WTC11 (cell line): ENCODE measurements around the gene NRROS. TPM values are rescaled to one million over a fixed set of nuclear protein-coding genes. Genes with fewer than 3 reads are reported as not detected.

Source experiments
- ATAC-seq: fragments of 200-7000 bp; cut with Tn5 transposase; 2 replicates; pipeline ENCODE4 v1.10.0; 2021; ENCODE audit warnings: mild to moderate bottlenecking, moderate library complexity
- CTCF ChIA-PET: fragments of 300-600 bp; sonication (Branson Sonifier 250); formaldehyde crosslinking; loops from one replicate; lab custom pipeline; 2021; ENCODE audit warnings: antibody characterized with exemption; lab: Charles Lee
- POLR2A ChIA-PET: fragments of 350-600 bp; sonication (Branson Sonifier 250); formaldehyde crosslinking; loops from one replicate; lab custom pipeline; 2021; ENCODE audit warnings: antibody characterized with exemption; lab: Charles Lee
- DNase-seq: peaks from one replicate; pipeline ENCODE4 v3.0.0; 2021; ENCODE audit warnings: low spot score
- H3K27ac Mint-ChIP-seq: 2 replicates; pipeline ENCODE4 v1.8.0; 2021; ENCODE audit warnings: mixed read lengths
- H3K27me3 Mint-ChIP-seq: 2 replicates; pipeline ENCODE4 v1.8.0; 2021; ENCODE audit warnings: low read depth, mild to moderate bottlenecking, moderate library complexity, mixed read lengths
- H3K36me3 Mint-ChIP-seq: 2 replicates; pipeline ENCODE4 v1.8.0; 2021; ENCODE audit warnings: mixed read lengths
- H3K4me1 Mint-ChIP-seq: 2 replicates; pipeline ENCODE4 v1.8.0; 2022; ENCODE audit warnings: mixed read lengths
- H3K4me3 Mint-ChIP-seq: 2 replicates; pipeline ENCODE4 v1.8.0; 2021; ENCODE audit warnings: mild to moderate bottlenecking, moderate library complexity, mixed read lengths
- H3K9me3 Mint-ChIP-seq: 2 replicates; pipeline ENCODE4 v1.8.0; 2021; ENCODE audit warnings: mixed read lengths
- AFF4 ChIP-seq: sonication (generic); formaldehyde crosslinking; IDR thresholded peaks from 2 replicates; pipeline ENCODE4 v1.8.1; 2023; ENCODE audit warnings: mild to moderate bottlenecking, missing genetic modification reagents, borderline replicate concordance
- ELF4 ChIP-seq: sonication (generic); formaldehyde crosslinking; IDR thresholded peaks from 2 replicates; pipeline ENCODE4 v1.8.1; 2022; ENCODE audit warnings: low read depth, mild to moderate bottlenecking, moderate library complexity, missing genetic modification reagents
- EMX1 ChIP-seq: fragments of 250-450 bp; sonication (Bioruptor Pico); IDR thresholded peaks from 2 replicates; pipeline ENCODE4 v1.8.0; 2021; ENCODE audit warnings: mild to moderate bottlenecking
- ETV6 ChIP-seq: sonication (generic); formaldehyde crosslinking; IDR thresholded peaks from 2 replicates; pipeline ENCODE4 v1.8.1; 2022; ENCODE audit warnings: mild to moderate bottlenecking, missing genetic modification reagents
- GTF2I ChIP-seq: fragments of 250-450 bp; sonication (Bioruptor Pico); conservative IDR thresholded peaks from 2 replicates; pipeline ENCODE4 v1.4.0; 2021; ENCODE audit warnings: mild to moderate bottlenecking
- IRF2 ChIP-seq: sonication (generic); formaldehyde crosslinking; IDR thresholded peaks from 2 replicates; pipeline ENCODE4 v1.8.0; 2022; ENCODE audit warnings: low read depth, missing genetic modification reagents, borderline replicate concordance
- JUN ChIP-seq: sonication (generic); formaldehyde crosslinking; IDR thresholded peaks from 2 replicates; pipeline ENCODE4 v1.8.0; 2023; ENCODE audit warnings: mild to moderate bottlenecking, missing genetic modification reagents
- KAT7 ChIP-seq: sonication (generic); formaldehyde crosslinking; IDR thresholded peaks from 2 replicates; pipeline ENCODE4 v1.8.1; 2023; ENCODE audit warnings: missing genetic modification reagents, mild to moderate bottlenecking, borderline replicate concordance
- MLX ChIP-seq: sonication (generic); formaldehyde crosslinking; IDR thresholded peaks from 2 replicates; pipeline ENCODE4 v1.8.1; 2023; ENCODE audit warnings: mild to moderate bottlenecking, missing genetic modification reagents, moderate library complexity
- MYBL2 ChIP-seq: sonication (generic); formaldehyde crosslinking; IDR thresholded peaks from 2 replicates; pipeline ENCODE4 v1.8.1; 2023; ENCODE audit warnings: mild to moderate bottlenecking, moderate library complexity, missing genetic modification reagents
- NR2C2 ChIP-seq: sonication (generic); formaldehyde crosslinking; IDR thresholded peaks from 2 replicates; pipeline ENCODE4 v1.8.0; 2022; ENCODE audit warnings: mild to moderate bottlenecking, missing genetic modification reagents
- RORB ChIP-seq: fragments of 250-450 bp; sonication (Bioruptor Pico); IDR thresholded peaks from 2 replicates; pipeline ENCODE4 v1.9.0; 2021; ENCODE audit warnings: mild to moderate bottlenecking
- ZNF121 ChIP-seq: sonication (generic); formaldehyde crosslinking; IDR thresholded peaks from 2 replicates; pipeline ENCODE4 v1.8.0; 2023; ENCODE audit warnings: missing genetic modification reagents
- ZNF138 ChIP-seq: sonication (generic); formaldehyde crosslinking; conservative IDR thresholded peaks from 2 replicates; pipeline ENCODE4 v1.8.1; 2022; ENCODE audit warnings: mild to moderate bottlenecking, moderate library complexity, missing genetic modification reagents
- ZNF423 ChIP-seq: fragments of 250-450 bp; sonication (Bioruptor Pico); IDR thresholded peaks from 2 replicates; pipeline ENCODE4 v2.1.2; 2022; ENCODE audit warnings: mild to moderate bottlenecking, moderate library complexity
- total RNA-seq: library from RNA; stranded (reverse); gene quantifications from 3 replicates; pipeline ENCODE4 v1.2.3, GENCODE V29; 2021
- TF ChIP-seq, protein P1 (sequence below): sonication (generic); formaldehyde crosslinking; IDR thresholded peaks from 2 replicates; pipeline ENCODE4 v1.8.1; 2022; ENCODE audit warnings: low read depth, mild to moderate bottlenecking, moderate library complexity, missing genetic modification reagents, borderline replicate concordance
- TF ChIP-seq, protein P2 (sequence below): fragments of 250-450 bp; sonication (Bioruptor Pico); IDR thresholded peaks from 2 replicates; pipeline ENCODE4 v1.9.0; 2021; ENCODE audit warnings: mild to moderate bottlenecking, borderline replicate concordance
- TF ChIP-seq, protein P3 (sequence below): fragments of 250-450 bp; sonication (Bioruptor Pico); IDR thresholded peaks from 2 replicates; pipeline ENCODE4 v1.9.0; 2021; ENCODE audit warnings: mild to moderate bottlenecking
- TF ChIP-seq, protein P4 (sequence below): sonication (generic); formaldehyde crosslinking; IDR thresholded peaks from 2 replicates; pipeline ENCODE4 v1.8.1; 2022; ENCODE audit warnings: low read depth, missing genetic modification reagents, borderline replicate concordance

Gene NRROS
- total RNA-seq, 1 experiment from 2014 or later = 3.1 TPM

DNA sequence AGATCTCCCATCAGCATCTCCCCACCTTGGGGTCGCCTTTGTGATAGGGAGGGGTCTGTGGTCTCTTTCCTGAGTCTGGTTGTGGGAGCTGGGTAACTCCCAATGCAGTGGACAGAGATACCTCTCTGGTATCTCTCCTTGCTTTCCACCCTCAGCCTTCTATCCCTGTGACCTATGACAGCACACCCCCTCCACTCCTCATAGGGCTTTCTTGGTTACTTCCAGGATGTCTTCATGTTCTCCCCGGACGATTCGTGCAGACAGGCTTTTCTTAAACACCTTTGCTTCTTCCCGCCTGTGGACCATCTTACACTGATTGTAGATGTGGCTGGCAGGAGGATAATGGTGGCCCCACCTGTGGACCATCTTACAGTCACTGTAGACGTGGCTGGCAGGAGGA is 14.2 kb upstream of the NRROS start:
- TF ChIP-seq EMX1 (CRISPR knock-in tag) (no peak), ZNF138 (no peak)
- TF ChIP-seq, protein P1, sequence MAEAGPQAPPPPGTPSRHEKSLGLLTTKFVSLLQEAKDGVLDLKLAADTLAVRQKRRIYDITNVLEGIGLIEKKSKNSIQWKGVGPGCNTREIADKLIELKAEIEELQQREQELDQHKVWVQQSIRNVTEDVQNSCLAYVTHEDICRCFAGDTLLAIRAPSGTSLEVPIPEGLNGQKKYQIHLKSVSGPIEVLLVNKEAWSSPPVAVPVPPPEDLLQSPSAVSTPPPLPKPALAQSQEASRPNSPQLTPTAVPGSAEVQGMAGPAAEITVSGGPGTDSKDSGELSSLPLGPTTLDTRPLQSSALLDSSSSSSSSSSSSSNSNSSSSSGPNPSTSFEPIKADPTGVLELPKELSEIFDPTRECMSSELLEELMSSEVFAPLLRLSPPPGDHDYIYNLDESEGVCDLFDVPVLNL (CRISPR knock-in tag) = no peak
- ATAC-seq = no peak
- Mint-ChIP-seq H3K36me3 (no peaks in the 10 kb centered on the region), H3K4me1 (peaks cover 3% of the 10 kb centered on the region; the same call in 1 of the 2 replicates), H3K9me3 (no peaks in the 10 kb centered on the region), H3K27ac (no peak overlapping the region), H3K27me3 (no peaks in the 10 kb centered on the region), H3K4me3 (no peak overlapping the region)
- no peak for DNase-seq
- CTCF ChIA-PET = no interaction called here
- POLR2A ChIA-PET = no interaction called here

DNA sequence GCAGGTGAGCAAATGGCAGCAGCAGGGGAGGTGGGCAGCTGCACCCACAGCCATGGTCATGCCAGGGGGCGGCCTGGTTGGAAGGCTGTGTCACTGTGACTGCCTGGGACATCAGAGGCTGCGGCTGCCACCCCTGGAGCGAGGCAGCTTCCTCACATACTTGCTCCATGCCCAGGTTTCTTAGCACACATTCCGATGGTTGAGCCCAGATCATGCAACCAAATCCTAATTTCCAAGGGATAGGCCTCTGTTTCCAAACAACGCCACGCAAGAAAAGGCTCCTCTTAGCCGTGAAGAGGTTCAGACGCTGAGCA is 11.6 kb upstream of the NRROS start:
- no peaks in the 10 kb centered on the region for H3K9me3 Mint-ChIP-seq
- DNase-seq = no peak
- POLR2A ChIA-PET = no interaction called here

DNA sequence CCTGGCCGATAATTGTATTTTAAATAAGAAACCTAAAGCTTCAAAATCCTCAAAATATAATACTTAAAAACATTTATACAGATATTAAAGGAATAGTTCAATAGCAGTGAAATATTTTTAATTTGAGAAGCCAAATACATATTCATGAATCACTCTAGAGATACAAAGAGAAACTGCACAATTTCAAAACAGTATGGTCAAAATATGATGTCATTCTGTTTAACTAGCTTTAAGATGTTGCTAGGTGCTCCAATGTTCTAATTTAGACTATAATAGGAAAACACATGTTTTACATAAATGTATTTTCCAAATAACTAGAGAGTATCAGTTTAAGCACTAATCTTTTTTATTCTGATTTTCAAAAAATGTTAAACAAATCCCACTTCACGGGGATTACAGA is 10.3 kb upstream of the NRROS start:
- DNase-seq = no peak
- Mint-ChIP-seq H3K9me3 (no peaks in the 10 kb centered on the region), H3K27me3 (no peaks in the 10 kb centered on the region), H3K27ac (no peak overlapping the region), H3K4me3 (no peak overlapping the region), H3K36me3 (no peaks in the 10 kb centered on the region), H3K4me1 (peaks cover 28% of the 10 kb centered on the region)
- ChIA-PET CTCF (interaction anchor here (1.6 kb wide), 1 partner anchor 20 kb away, joined by 5 read pairs; no protein-coding TSS in a partner anchor), POLR2A (no interaction called here)
- ATAC-seq = no peak
- no peak for TF ChIP-seq KAT7 (CRISPR knock-in tag)
- TF ChIP-seq, protein P2, sequence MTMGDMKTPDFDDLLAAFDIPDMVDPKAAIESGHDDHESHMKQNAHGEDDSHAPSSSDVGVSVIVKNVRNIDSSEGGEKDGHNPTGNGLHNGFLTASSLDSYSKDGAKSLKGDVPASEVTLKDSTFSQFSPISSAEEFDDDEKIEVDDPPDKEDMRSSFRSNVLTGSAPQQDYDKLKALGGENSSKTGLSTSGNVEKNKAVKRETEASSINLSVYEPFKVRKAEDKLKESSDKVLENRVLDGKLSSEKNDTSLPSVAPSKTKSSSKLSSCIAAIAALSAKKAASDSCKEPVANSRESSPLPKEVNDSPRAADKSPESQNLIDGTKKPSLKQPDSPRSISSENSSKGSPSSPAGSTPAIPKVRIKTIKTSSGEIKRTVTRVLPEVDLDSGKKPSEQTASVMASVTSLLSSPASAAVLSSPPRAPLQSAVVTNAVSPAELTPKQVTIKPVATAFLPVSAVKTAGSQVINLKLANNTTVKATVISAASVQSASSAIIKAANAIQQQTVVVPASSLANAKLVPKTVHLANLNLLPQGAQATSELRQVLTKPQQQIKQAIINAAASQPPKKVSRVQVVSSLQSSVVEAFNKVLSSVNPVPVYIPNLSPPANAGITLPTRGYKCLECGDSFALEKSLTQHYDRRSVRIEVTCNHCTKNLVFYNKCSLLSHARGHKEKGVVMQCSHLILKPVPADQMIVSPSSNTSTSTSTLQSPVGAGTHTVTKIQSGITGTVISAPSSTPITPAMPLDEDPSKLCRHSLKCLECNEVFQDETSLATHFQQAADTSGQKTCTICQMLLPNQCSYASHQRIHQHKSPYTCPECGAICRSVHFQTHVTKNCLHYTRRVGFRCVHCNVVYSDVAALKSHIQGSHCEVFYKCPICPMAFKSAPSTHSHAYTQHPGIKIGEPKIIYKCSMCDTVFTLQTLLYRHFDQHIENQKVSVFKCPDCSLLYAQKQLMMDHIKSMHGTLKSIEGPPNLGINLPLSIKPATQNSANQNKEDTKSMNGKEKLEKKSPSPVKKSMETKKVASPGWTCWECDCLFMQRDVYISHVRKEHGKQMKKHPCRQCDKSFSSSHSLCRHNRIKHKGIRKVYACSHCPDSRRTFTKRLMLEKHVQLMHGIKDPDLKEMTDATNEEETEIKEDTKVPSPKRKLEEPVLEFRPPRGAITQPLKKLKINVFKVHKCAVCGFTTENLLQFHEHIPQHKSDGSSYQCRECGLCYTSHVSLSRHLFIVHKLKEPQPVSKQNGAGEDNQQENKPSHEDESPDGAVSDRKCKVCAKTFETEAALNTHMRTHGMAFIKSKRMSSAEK (CRISPR knock-in tag) = no peak
- TF ChIP-seq AFF4 (CRISPR knock-in tag) = no peak
- no peak for TF ChIP-seq NR2C2 (CRISPR knock-in tag)
- TF ChIP-seq ELF4 (CRISPR knock-in tag) = no peak
- TF ChIP-seq JUN = no peak
- TF ChIP-seq, protein P3, sequence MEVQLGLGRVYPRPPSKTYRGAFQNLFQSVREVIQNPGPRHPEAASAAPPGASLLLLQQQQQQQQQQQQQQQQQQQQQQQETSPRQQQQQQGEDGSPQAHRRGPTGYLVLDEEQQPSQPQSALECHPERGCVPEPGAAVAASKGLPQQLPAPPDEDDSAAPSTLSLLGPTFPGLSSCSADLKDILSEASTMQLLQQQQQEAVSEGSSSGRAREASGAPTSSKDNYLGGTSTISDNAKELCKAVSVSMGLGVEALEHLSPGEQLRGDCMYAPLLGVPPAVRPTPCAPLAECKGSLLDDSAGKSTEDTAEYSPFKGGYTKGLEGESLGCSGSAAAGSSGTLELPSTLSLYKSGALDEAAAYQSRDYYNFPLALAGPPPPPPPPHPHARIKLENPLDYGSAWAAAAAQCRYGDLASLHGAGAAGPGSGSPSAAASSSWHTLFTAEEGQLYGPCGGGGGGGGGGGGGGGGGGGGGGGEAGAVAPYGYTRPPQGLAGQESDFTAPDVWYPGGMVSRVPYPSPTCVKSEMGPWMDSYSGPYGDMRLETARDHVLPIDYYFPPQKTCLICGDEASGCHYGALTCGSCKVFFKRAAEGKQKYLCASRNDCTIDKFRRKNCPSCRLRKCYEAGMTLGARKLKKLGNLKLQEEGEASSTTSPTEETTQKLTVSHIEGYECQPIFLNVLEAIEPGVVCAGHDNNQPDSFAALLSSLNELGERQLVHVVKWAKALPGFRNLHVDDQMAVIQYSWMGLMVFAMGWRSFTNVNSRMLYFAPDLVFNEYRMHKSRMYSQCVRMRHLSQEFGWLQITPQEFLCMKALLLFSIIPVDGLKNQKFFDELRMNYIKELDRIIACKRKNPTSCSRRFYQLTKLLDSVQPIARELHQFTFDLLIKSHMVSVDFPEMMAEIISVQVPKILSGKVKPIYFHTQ (CRISPR knock-in tag) = no peak
- TF ChIP-seq RORB (CRISPR knock-in tag) = no peak
- TF ChIP-seq MYBL2 (CRISPR knock-in tag) = no peak

More for the DNA sequence above, 11.6 kb upstream of the NRROS start:
- no peaks in the 10 kb centered on the region for H3K27me3 Mint-ChIP-seq
- no peaks in the 10 kb centered on the region for H3K36me3 Mint-ChIP-seq
- no peak for ATAC-seq
- no peak overlapping the region for H3K27ac Mint-ChIP-seq
- TF ChIP-seq ETV6 (CRISPR knock-in tag) (no peak), ZNF423 (CRISPR knock-in tag) (no peak), GTF2I (CRISPR knock-in tag) (no peak), MLX (CRISPR knock-in tag) (no peak), IRF2 (CRISPR knock-in tag) (no peak), ZNF121 (CRISPR knock-in tag) (no peak)
- TF ChIP-seq, protein P4, sequence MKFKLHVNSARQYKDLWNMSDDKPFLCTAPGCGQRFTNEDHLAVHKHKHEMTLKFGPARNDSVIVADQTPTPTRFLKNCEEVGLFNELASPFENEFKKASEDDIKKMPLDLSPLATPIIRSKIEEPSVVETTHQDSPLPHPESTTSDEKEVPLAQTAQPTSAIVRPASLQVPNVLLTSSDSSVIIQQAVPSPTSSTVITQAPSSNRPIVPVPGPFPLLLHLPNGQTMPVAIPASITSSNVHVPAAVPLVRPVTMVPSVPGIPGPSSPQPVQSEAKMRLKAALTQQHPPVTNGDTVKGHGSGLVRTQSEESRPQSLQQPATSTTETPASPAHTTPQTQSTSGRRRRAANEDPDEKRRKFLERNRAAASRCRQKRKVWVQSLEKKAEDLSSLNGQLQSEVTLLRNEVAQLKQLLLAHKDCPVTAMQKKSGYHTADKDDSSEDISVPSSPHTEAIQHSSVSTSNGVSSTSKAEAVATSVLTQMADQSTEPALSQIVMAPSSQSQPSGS (CRISPR knock-in tag) = no peak
- H3K4me1 Mint-ChIP-seq = peaks cover 16% of the 10 kb centered on the region
- CTCF ChIA-PET = interaction anchor here (1.6 kb wide), 1 partner anchor 18 kb away, joined by 5 read pairs; no protein-coding TSS in a partner anchor
- H3K4me3 Mint-ChIP-seq = no peak overlapping the region
